Heart left ventricle (tissue), 13 donors: ENCODE measurements around the gene CARS1.

Experiments used
- POLR2A ChIP-seq, 2 donors: fragments of 450-650 bp; IDR thresholded peaks; one replicate each; pipeline ENCODE4 v1.6.1; 2017; ENCODE audit warnings: antibody characterized with exemption in 2 of 2, mild to moderate bottlenecking in 2 of 2, moderate library complexity in 2 of 2
- TF ChIP-seq, protein P1 (sequence below), 12 donors: fragments of 200-600 bp; sonication (generic) in 4 of 12; IDR thresholded peaks; one replicate each; pipeline versions ENCODE4 v1.5.0 to v1.8.0; 2018 to 2022; ENCODE audit warnings: antibody characterized with exemption in 12 of 12, mild to moderate bottlenecking in 5 of 12
- donor health status: ischemic (EF 13 %, LVEDD 7.1; RV severe dilation, severe dysfunction).
- donor health status: DM: no; HTN: yes; CAD: no.
- donor health status: DM: no; HTN: no; CAD: no.
- donor health status: ischemic (EF 25% LVEDD 6.9; RV normal size, moderate dysfunction).
- donor health status: ischemic (EF 25% LVEDD 5.7; RV mildly dilated, moderate dysfunction).
- donor health status: ischemic (EF 35%, LVEDD 5.7; RV mildly dilated, moderate dysfunction).
- donor health status: nonischemic (EF 11% LVEDD 7.7; RV severe dilation, severe dysfunction).
- donor health status: DM: yes; HTN: yes; CAD: no.
- donor health status: PGD.
- donor health status: ischemic (EF 29% LVEDD 5.4; RV normal size, mild dysfunction).
- donor health status: nonischemic (EF 23%, LVEDD 6.1; RV moderate dilation, normal function).

- TF ChIP-seq, protein P1, sequence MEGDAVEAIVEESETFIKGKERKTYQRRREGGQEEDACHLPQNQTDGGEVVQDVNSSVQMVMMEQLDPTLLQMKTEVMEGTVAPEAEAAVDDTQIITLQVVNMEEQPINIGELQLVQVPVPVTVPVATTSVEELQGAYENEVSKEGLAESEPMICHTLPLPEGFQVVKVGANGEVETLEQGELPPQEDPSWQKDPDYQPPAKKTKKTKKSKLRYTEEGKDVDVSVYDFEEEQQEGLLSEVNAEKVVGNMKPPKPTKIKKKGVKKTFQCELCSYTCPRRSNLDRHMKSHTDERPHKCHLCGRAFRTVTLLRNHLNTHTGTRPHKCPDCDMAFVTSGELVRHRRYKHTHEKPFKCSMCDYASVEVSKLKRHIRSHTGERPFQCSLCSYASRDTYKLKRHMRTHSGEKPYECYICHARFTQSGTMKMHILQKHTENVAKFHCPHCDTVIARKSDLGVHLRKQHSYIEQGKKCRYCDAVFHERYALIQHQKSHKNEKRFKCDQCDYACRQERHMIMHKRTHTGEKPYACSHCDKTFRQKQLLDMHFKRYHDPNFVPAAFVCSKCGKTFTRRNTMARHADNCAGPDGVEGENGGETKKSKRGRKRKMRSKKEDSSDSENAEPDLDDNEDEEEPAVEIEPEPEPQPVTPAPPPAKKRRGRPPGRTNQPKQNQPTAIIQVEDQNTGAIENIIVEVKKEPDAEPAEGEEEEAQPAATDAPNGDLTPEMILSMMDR (IDR thresholded peaks at IDR 0.05), result no peak
- TF ChIP-seq POLR2A (IDR thresholded peaks at IDR 0.05), result no peak
Observed at GRCh38 chr11:3026803-3027202, 30.4 kb downstream of the CARS1 start.
